IMR-90 (cell line): ENCODE results near the gene OR1K1. TPM values are rescaled to one million over a fixed set of nuclear protein-coding genes. Genes with fewer than 3 reads are reported as not detected.
A peak's percentile ranks its signal among the peaks of the same experiment; 100 is the strongest.

Experiments
- ATAC-seq: fragments of 200-7000 bp; cut with Tn5 transposase; 2 replicates; pipeline ENCODE4 v1.9.1; 2020; ENCODE audit warnings: low read depth, mild to moderate bottlenecking, moderate library complexity
- BruUV-seq: library from RNA; stranded (reverse); fragments of 400-500 nt; replicated peaks from 2 replicates; lab custom pipeline; 2021; lab: Mats Ljungman, UMichigan
- CTCF ChIA-PET: fragments of 300-600 bp; formaldehyde crosslinking; extraction: SDS; loops from one replicate; lab custom pipeline; 2021; ENCODE audit warnings: antibody characterized with exemption; lab: Yijun Ruan, JAX
- POLR2A ChIA-PET: fragments of 300-600 bp; sonication (Branson Sonifier 250); formaldehyde crosslinking; loops from one replicate; lab custom pipeline; 2022; ENCODE audit warnings: antibody characterized with exemption; ENCODE audit not compliant: unreplicated experiment; lab: Charles Lee
- DNase-seq: peaks from one replicate; pipeline ENCODE4 v3.0.0; 2013
- H2AFZ ChIP-seq: replicated peaks from 2 replicates; pipeline ENCODE3; 2013; ENCODE audit warnings: low read length, mild to moderate bottlenecking; ENCODE audit not compliant: poor library complexity
- H2AK5ac ChIP-seq: 2 replicates; pipeline ENCODE4 v1.6.1; 2013; ENCODE audit warnings: low read depth, low read length, inconsistent platforms
- H2AK9ac ChIP-seq: replicated peaks from 2 replicates; pipeline ENCODE3; 2013; ENCODE audit warnings: mild to moderate bottlenecking, low read depth, low read length, moderate library complexity; ENCODE audit not compliant: poor library complexity
- H2BK120ac ChIP-seq: 2 replicates; pipeline ENCODE4 v1.6.1; 2013; ENCODE audit warnings: low read depth, low read length, inconsistent platforms
- H2BK15ac ChIP-seq: 3 replicates; pipeline ENCODE4 v1.6.1; 2013; ENCODE audit warnings: low read depth, low read length, inconsistent platforms
- H2BK20ac ChIP-seq: 2 replicates; pipeline ENCODE4 v1.6.1; 2013; ENCODE audit warnings: low read depth, mild to moderate bottlenecking, inconsistent platforms, low read length, moderate library complexity
- H2BK5ac ChIP-seq: 2 replicates; pipeline ENCODE4 v1.6.1; 2013; ENCODE audit warnings: mild to moderate bottlenecking, low read depth, low read length, inconsistent platforms; ENCODE audit not compliant: poor library complexity, severe bottlenecking
- H3K14ac ChIP-seq: replicated peaks from 2 replicates; pipeline ENCODE4 v1.6.1; 2013; ENCODE audit warnings: low read depth, low read length, inconsistent platforms
- H3K18ac ChIP-seq: 2 replicates; pipeline ENCODE4 v1.6.1; 2013; ENCODE audit warnings: low read depth, low read length, control low read depth
- H3K23ac ChIP-seq: 2 replicates; pipeline ENCODE4 v1.6.1; 2013; ENCODE audit warnings: low read depth, low read length, inconsistent platforms
- H3K27ac ChIP-seq: 2 replicates; pipeline ENCODE4 v1.5.1; 2013; ENCODE audit warnings: mild to moderate bottlenecking, control low read depth, low read length; ENCODE audit not compliant: insufficient read depth
- H3K27me3 ChIP-seq: 2 replicates; pipeline ENCODE4 v1.6.1; 2013; ENCODE audit warnings: low read length; ENCODE audit not compliant: control insufficient read depth, insufficient read depth
- H3K36me3 ChIP-seq: 2 replicates; pipeline ENCODE4 v1.6.1; 2013; ENCODE audit warnings: low read length, mixed read lengths; ENCODE audit not compliant: control insufficient read depth, insufficient read depth
- H3K4ac ChIP-seq: 2 replicates; pipeline ENCODE4 v1.6.1; 2013; ENCODE audit warnings: low read depth, low read length, inconsistent platforms
- H3K4me1 ChIP-seq: 2 replicates; pipeline ENCODE4 v1.6.1; 2013; ENCODE audit warnings: low read length, mixed read lengths; ENCODE audit not compliant: control insufficient read depth, insufficient read depth
- H3K4me2 ChIP-seq: 2 replicates; pipeline ENCODE4 v1.6.1; 2013; ENCODE audit warnings: low read depth, mild to moderate bottlenecking, control low read depth, low read length, moderate library complexity
- H3K4me3 ChIP-seq: 2 replicates; pipeline ENCODE4 v1.5.1; 2013; ENCODE audit warnings: low read depth, mild to moderate bottlenecking, control low read depth, low read length, moderate library complexity; ENCODE audit not compliant: insufficient read depth
- H3K56ac ChIP-seq: 2 replicates; pipeline ENCODE4 v1.6.1; 2013; ENCODE audit warnings: low read length, inconsistent platforms; ENCODE audit not compliant: insufficient read depth; ENCODE audit errors: extremely low read depth
- H3K79me1 ChIP-seq, 2 experiments: 2 replicates each; pipeline ENCODE4 v1.6.1; 2013; ENCODE audit warnings: low read length in 2 of 2, inconsistent platforms in 1 of 2, low read depth in 1 of 2
- H3K9ac ChIP-seq: 2 replicates; pipeline ENCODE4 v1.6.1; 2013; ENCODE audit warnings: low read depth, low read length, control low read depth
- H3K9me1 ChIP-seq: 2 replicates; pipeline ENCODE4 v1.6.1; 2013; ENCODE audit warnings: low read length, inconsistent platforms; ENCODE audit not compliant: insufficient read depth
- H3K9me3 ChIP-seq: 2 replicates; pipeline ENCODE4 v1.6.1; 2013; ENCODE audit warnings: low read length; ENCODE audit not compliant: control insufficient read depth, insufficient read depth
- H4K20me1 ChIP-seq: 2 replicates; pipeline ENCODE4 v1.6.1; 2013; ENCODE audit warnings: low read length, inconsistent platforms; ENCODE audit not compliant: insufficient read depth
- H4K5ac ChIP-seq: 2 replicates; pipeline ENCODE4 v1.6.1; 2013; ENCODE audit warnings: mild to moderate bottlenecking, low read depth, low read length, control low read depth
- H4K8ac ChIP-seq, 2 experiments: 2 replicates each; pipeline ENCODE4 v1.6.1; 2013; ENCODE audit warnings: low read depth in 2 of 2, low read length in 2 of 2, control low read depth in 1 of 2, inconsistent platforms in 1 of 2
- H4K91ac ChIP-seq: 2 replicates; pipeline ENCODE4 v1.6.1; 2013; ENCODE audit warnings: low read depth, low read length, inconsistent platforms; ENCODE audit not compliant: insufficient read depth
- MXI1 ChIP-seq: IDR thresholded peaks from 2 replicates; pipeline ENCODE4 v1.6.1; 2012; ENCODE audit warnings: low read depth, mild to moderate bottlenecking, low read length, moderate library complexity, borderline replicate concordance
- NFE2L2 ChIP-seq: fragments of 150-350 bp; IDR thresholded peaks from 2 replicates; pipeline ENCODE4 v1.6.1; 2016; ENCODE audit warnings: low read depth, mild to moderate bottlenecking, low read length
- POLR2A ChIP-seq: IDR thresholded peaks from 2 replicates; pipeline ENCODE4 v1.6.1; 2012; ENCODE audit warnings: mild to moderate bottlenecking, low read depth, low read length
- WGBS, 2 experiments: methylation state at CpG; one replicate each; pipeline versions ENCODE4 v1.1.5 to v1.1.7; 2013; ENCODE audit warnings: missing lambda C conversion rate in 2 of 2; ENCODE audit not compliant: insufficient read length in 1 of 2; ENCODE audit errors: extremely low coverage in 2 of 2; 5-methylcytosine and 5-hydroxymethylcytosine counted together
- dilution Hi-C: fragments of 300-500 bp; cut with HindIII; formaldehyde crosslinking; loops from one replicate; pipeline ENCODE4 v1.14.3; 2018; ENCODE audit warnings: low sequenced_read_pairs; ENCODE audit not compliant: unreplicated experiment
- in situ Hi-C: fragments of 300-500 bp; cut with MboI; formaldehyde crosslinking; loops from 3 replicates; pipeline ENCODE4 v1.14.3; 2019; ENCODE audit warnings: low sequenced_read_pairs, inconsistent platforms, mixed read lengths
- intact Hi-C: fragments of 100-400 bp; cut with micrococcal nuclease; formaldehyde crosslinking; loops from 2 replicates; pipeline ENCODE4 v1.10.0; 2022
- polyA plus RNA-seq, 3 experiments: library from polyadenylated mRNA; depleted of rRNA; stranded (reverse); fragments of >200 nt; gene quantifications; 2 replicates each; pipeline ENCODE4 v1.2.3, GENCODE V29; 2012; ENCODE audit warnings: low replicate concordance in 1 of 3
- total RNA-seq: library from RNA; depleted of rRNA; stranded (reverse); fragments of >200 nt; gene quantifications from 2 replicates; pipeline ENCODE4 v1.2.3, GENCODE V29; 2012
- TF ChIP-seq, protein P1 (sequence below): fragments of 150-350 bp; IDR thresholded peaks from 2 replicates; pipeline ENCODE4 v1.6.1; 2017; ENCODE audit warnings: mild to moderate bottlenecking, antibody characterized with exemption, low read length, low read depth

The OR1K1 gene
- total and polyA plus RNA-seq, 2 of the 4 experiments (the other 2 are of a cell fraction), result not detected

DNA sequence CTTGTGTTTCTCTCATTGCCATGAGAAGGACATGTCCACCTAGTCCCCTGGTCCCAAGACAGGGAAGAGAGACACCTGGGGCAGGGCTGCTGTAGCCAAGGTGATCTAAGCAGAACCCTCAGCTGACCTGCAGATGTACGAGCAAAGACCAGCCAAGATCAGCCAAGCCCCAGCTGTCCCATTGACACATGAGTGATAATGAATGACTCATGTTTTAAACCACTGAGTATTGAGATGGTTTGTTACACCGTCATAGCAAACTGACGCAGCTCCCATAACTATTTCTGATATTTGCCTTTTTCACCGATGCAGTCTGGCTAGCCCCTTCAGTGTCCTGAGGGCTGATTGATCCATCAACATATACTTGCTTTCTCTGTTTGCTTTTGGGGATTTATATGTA is 6.7 kb downstream of the OR1K1 start (continued):
- no peak for TF ChIP-seq POLR2A
- TF ChIP-seq, protein P1, sequence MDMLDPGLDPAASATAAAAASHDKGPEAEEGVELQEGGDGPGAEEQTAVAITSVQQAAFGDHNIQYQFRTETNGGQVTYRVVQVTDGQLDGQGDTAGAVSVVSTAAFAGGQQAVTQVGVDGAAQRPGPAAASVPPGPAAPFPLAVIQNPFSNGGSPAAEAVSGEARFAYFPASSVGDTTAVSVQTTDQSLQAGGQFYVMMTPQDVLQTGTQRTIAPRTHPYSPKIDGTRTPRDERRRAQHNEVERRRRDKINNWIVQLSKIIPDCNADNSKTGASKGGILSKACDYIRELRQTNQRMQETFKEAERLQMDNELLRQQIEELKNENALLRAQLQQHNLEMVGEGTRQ, result no peak

DNA sequence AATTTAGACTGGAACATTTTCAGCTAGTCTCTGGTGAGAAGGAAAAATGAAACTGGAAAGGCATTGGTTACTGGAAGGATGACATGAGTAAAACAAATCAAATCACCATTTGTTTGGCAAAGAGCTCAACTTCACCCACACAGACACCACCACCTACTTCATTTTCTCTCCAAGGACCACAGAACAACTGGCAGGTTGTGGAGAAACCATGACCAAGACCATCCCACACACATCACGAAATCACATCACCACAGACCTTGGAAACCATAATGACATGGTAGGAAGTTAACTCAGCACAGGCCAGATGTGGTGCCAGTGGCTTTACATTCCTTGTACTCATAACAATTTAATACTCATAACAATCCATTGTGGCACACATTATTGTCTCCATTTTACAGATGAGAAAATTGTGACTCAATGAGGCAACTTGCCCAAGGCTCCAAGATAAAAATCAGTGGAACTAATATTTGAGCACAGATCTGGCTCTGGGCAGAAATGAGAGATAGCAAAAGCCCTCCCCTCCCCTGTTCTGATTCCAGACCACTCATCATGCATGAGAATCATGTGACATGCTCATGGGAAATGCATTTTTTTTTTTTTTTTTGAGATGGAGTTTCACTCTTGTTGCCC is 7.5 kb downstream of the OR1K1 start:
- DNase-seq (peak; percentile 42), ATAC-seq (no peak)
- Histone ChIP-seq H2AFZ (no peak overlapping the region), H3K27ac (no peak overlapping the region), H2BK5ac (no peak overlapping the region), H2BK120ac (no peak overlapping the region; the same call in none of the 2 replicates), H3K4ac (no peak overlapping the region), H4K5ac (no peak overlapping the region), H3K36me3 (no peaks in the 10 kb centered on the region), H3K4me2 (no peak overlapping the region), H3K9me1 (no peaks in the 10 kb centered on the region; the same call in 1 of the 2 replicates), H2BK15ac (no peak overlapping the region; the same call in 1 of the 3 replicates), H2AK5ac (peak overlapping the region; percentile 43; the same call in 1 of the 2 replicates), H2BK20ac (peak overlapping the region; percentile 73; the same call in 1 of the 2 replicates), H4K8ac (no peak overlapping the region; a peak in 1 of 4 replicates), H3K23ac (no peak overlapping the region), H3K79me1 (no peaks in the 10 kb centered on the region), H4K20me1 (no peaks in the 10 kb centered on the region), H3K9ac (no peak overlapping the region), H3K56ac (no peak overlapping the region), H3K4me1 (no peaks in the 10 kb centered on the region), H3K27me3 (no peaks in the 10 kb centered on the region), H3K14ac (no peak overlapping the region), H3K9me3 (peaks cover 4% of the 10 kb centered on the region), H3K4me3 (no peak overlapping the region), H2AK9ac (no peak overlapping the region), H3K18ac (no peak overlapping the region), H4K91ac (no peak overlapping the region)
- POLR2A ChIA-PET, result interaction anchor here (0.7 kb wide), 1 partner anchor 29 kb away, joined by 3 read pairs; no protein-coding TSS in a partner anchor
- TF ChIP-seq, protein P1, result no peak
- TF ChIP-seq NFE2L2, result no peak
- no peak for TF ChIP-seq POLR2A
- no peak for TF ChIP-seq MXI1
- CTCF ChIA-PET, result interaction anchor here (1.2 to 2.0 kb wide), 2 partner anchors 309 to 343 kb away, joined by 4 to 7 read pairs; no protein-coding TSS in a partner anchor
- dilution Hi-C loops, result no loop called here
- WGBS, 2 experiments, result no CpG with 5 or more reads among the region's 1 CpG
- intact Hi-C loops, result no loop called here
- BruUV-seq, result no TSS peak
- in situ Hi-C loops, result no loop called here
